CD4-positive, alpha-beta T cell (primary cell): ENCODE results near the gene GPR143. TPM values are rescaled to one million over a fixed set of nuclear protein-coding genes. Genes with fewer than 3 reads are reported as not detected.

Experiments used
- ATAC-seq: fragments of 200-7000 bp; cut with Tn5 transposase; one replicate; pipeline ENCODE4 v1.10.0; 2022; ENCODE audit warnings: mild to moderate bottlenecking; ENCODE audit not compliant: poor library complexity
- CTCF ChIA-PET: fragments of 350-600 bp; sonication (Branson Sonifier 250); formaldehyde crosslinking; loops from one replicate; lab custom pipeline; 2021; ENCODE audit warnings: antibody characterized with exemption, inconsistent platforms; lab: Charles Lee
- POLR2A ChIA-PET: fragments of 350-600 bp; sonication (Branson Sonifier 250); formaldehyde crosslinking; loops from one replicate; lab custom pipeline; 2021; ENCODE audit warnings: antibody characterized with exemption, inconsistent platforms; lab: Charles Lee
- DNase-seq, 14 experiments: peaks; one replicate each; pipeline ENCODE4 v3.0.0-alpha.2; 2013 to 2020; ENCODE audit warnings: mixed read lengths in 2 of 14
- H3K27ac ChIP-seq, 2 donors: one replicate each; pipeline versions ENCODE4 v1.5.1 to v1.7.0; 2013; ENCODE audit warnings: low read length in 2 of 2, low read depth in 1 of 2, mild to moderate bottlenecking in 1 of 2
- H3K27me3 ChIP-seq, 2 experiments: 1 replicate in 1 of 2; 2 replicates in 1 of 2; pipeline versions ENCODE4 v1.6.1 to v1.7.0; 2013; ENCODE audit warnings: low read length in 2 of 2, control low read depth in 1 of 2, mild to moderate bottlenecking in 1 of 2, moderate library complexity in 1 of 2; ENCODE audit not compliant: insufficient read depth in 2 of 2, control insufficient read depth in 1 of 2
- H3K36me3 ChIP-seq: one replicate; pipeline ENCODE4 v1.6.1; 2013; ENCODE audit warnings: low read length, control low read depth; ENCODE audit not compliant: insufficient read depth
- H3K4me1 ChIP-seq: one replicate; pipeline ENCODE4 v1.6.1; 2013; ENCODE audit warnings: low read length, control low read depth; ENCODE audit not compliant: insufficient read depth
- H3K4me3 ChIP-seq: one replicate; pipeline ENCODE4 v1.5.1; 2013; ENCODE audit warnings: mild to moderate bottlenecking, low read length, moderate library complexity
- H3K9me3 ChIP-seq, 2 experiments: 1 replicate in 1 of 2; 2 replicates in 1 of 2; pipeline versions ENCODE4 v1.6.1 to v1.7.0; 2013; ENCODE audit warnings: low read length in 2 of 2, mild to moderate bottlenecking in 2 of 2, control low read depth in 1 of 2, moderate library complexity in 1 of 2; ENCODE audit not compliant: control insufficient read depth in 1 of 2, insufficient read depth in 1 of 2
- H3K27ac Mint-ChIP-seq: one replicate; pipeline ENCODE4 v1.8.0; 2020; ENCODE audit warnings: mixed read lengths
- H3K27me3 Mint-ChIP-seq: one replicate; pipeline ENCODE4 v1.8.0; 2021; ENCODE audit warnings: mixed read lengths
- H3K36me3 Mint-ChIP-seq: one replicate; pipeline ENCODE4 v1.8.0; 2021; ENCODE audit warnings: low read depth, mixed read lengths
- H3K4me1 Mint-ChIP-seq: one replicate; pipeline ENCODE4 v1.8.0; 2021; ENCODE audit warnings: low read depth, mixed read lengths
- H3K4me3 Mint-ChIP-seq: one replicate; pipeline ENCODE4 v1.8.0; 2020; ENCODE audit warnings: mild to moderate bottlenecking, mixed read lengths
- H3K9me3 Mint-ChIP-seq: one replicate; pipeline ENCODE4 v1.8.0; 2020; ENCODE audit warnings: mixed read lengths
- intact Hi-C, 2 experiments: fragments of 100-400 bp; cut with DNase I in 1 of 2; cut with micrococcal nuclease in 1 of 2; formaldehyde crosslinking; loops; one replicate each; pipeline versions ENCODE4 v1.15.1 to v1.9.0; 2023 to 2025; cut with DNase I, micrococcal nuclease
- total RNA-seq, 174 experiments: library from RNA in 2 of 174; stranded (reverse) in 2 of 174; gene quantifications; one replicate each; pipeline ENCODE4 v1.2.3 and lab custom pipeline; 2021 to 2026
- TF ChIP-seq, protein P1 (sequence below): fragments of 200-600 bp; IDR thresholded peaks from one replicate; pipeline ENCODE4 v1.8.0; 2022; ENCODE audit warnings: antibody characterized with exemption, mild to moderate bottlenecking

The GPR143 gene
- total RNA-seq, 2 experiments from 2014 or later: not detected

DNA sequence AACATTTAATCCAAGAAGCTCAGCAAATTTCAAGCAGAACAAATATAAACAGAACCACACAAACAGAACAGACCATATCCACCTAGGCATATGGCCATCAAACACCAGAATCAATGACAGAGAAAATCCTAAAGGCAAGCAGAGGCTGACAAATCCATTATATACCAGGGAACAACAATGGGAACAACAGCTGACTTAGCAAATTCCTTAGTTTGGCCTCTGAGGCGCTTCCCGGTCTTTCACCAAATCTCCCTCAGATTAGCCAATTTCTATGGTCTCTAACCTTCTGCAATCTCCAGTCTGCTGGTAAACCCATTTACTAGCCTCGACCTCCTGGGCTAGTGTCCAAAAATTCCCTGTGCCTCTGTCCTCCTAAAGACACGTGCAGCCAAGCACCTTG lies 59.2 kb downstream of the GPR143 start:
- Mint-ChIP-seq H3K4me3 (no peak overlapping the region), H3K4me1 (peaks cover 12% of the 10 kb centered on the region), H3K27ac (no peak overlapping the region), H3K27me3 (no peaks in the 10 kb centered on the region), H3K36me3 (peaks cover 65% of the 10 kb centered on the region), H3K9me3 (no peaks in the 10 kb centered on the region)
- Histone ChIP-seq H3K9me3 (peaks cover 0 to 10% of the 10 kb centered on the region in 2 experiments), H3K36me3 (peaks cover 20% of the 10 kb centered on the region), H3K4me3 (no peak overlapping the region), H3K27ac (no peak overlapping the region), H3K27me3 (no peaks in the 10 kb centered on the region), H3K4me1 (peaks cover 6% of the 10 kb centered on the region)
- ChIA-PET CTCF (no interaction called here), POLR2A (no interaction called here)
- DNase-seq (no peak), ATAC-seq (no peak)
- intact Hi-C loops: loop anchor here in 1 of 2 experiments (10.0 kb wide), 3 partner anchors 412 to 1712 kb away; no protein-coding TSS in a partner anchor
- TF ChIP-seq, protein P1, sequence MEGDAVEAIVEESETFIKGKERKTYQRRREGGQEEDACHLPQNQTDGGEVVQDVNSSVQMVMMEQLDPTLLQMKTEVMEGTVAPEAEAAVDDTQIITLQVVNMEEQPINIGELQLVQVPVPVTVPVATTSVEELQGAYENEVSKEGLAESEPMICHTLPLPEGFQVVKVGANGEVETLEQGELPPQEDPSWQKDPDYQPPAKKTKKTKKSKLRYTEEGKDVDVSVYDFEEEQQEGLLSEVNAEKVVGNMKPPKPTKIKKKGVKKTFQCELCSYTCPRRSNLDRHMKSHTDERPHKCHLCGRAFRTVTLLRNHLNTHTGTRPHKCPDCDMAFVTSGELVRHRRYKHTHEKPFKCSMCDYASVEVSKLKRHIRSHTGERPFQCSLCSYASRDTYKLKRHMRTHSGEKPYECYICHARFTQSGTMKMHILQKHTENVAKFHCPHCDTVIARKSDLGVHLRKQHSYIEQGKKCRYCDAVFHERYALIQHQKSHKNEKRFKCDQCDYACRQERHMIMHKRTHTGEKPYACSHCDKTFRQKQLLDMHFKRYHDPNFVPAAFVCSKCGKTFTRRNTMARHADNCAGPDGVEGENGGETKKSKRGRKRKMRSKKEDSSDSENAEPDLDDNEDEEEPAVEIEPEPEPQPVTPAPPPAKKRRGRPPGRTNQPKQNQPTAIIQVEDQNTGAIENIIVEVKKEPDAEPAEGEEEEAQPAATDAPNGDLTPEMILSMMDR: no peak

- Mint-ChIP-seq H3K27me3 (no peaks in the 10 kb centered on the region), H3K4me3 (no peak overlapping the region), H3K4me1 (peaks cover 12% of the 10 kb centered on the region), H3K27ac (no peak overlapping the region), H3K36me3 (peaks cover 64% of the 10 kb centered on the region), H3K9me3 (no peaks in the 10 kb centered on the region)
- peaks cover 17% of the 10 kb centered on the region for H3K36me3 ChIP-seq
- POLR2A ChIA-PET: no interaction called here
- H3K4me1 ChIP-seq: peaks cover 6% of the 10 kb centered on the region
- TF ChIP-seq, protein P1: no peak
- intact Hi-C loops: loop anchor here in 1 of 2 experiments (10.0 kb wide), 3 partner anchors 410 to 1710 kb away; no protein-coding TSS in a partner anchor
- H3K9me3 ChIP-seq: peaks cover 0 to 10% of the 10 kb centered on the region in 2 experiments
- H3K27ac ChIP-seq: no peak overlapping the region
- no peak overlapping the region for H3K4me3 ChIP-seq
- ATAC-seq (no peak), DNase-seq (no peak)
- H3K27me3 ChIP-seq: no peaks in the 10 kb centered on the region
- CTCF ChIA-PET: no interaction called here
Observed at GRCh38 chrX:9704876-9705465, 60.7 kb downstream of the GPR143 start.

- Histone ChIP-seq H3K27ac (no peak overlapping the region), H3K36me3 (peaks cover 12% of the 10 kb centered on the region), H3K4me1 (peaks cover 3% of the 10 kb centered on the region), H3K27me3 (no peaks in the 10 kb centered on the region), H3K4me3 (no peak overlapping the region), H3K9me3 (peaks cover 0 to 10% of the 10 kb centered on the region in 2 experiments)
- intact Hi-C loops: loop anchor here in 1 of 2 experiments (10.0 kb wide), 3 partner anchors 409 to 1709 kb away; no protein-coding TSS in a partner anchor
- H3K27me3 Mint-ChIP-seq: no peaks in the 10 kb centered on the region
- no peak for ATAC-seq
- H3K36me3 Mint-ChIP-seq: peaks cover 66% of the 10 kb centered on the region
- H3K9me3 Mint-ChIP-seq: no peaks in the 10 kb centered on the region
- POLR2A ChIA-PET: no interaction called here
- no peak overlapping the region for H3K27ac Mint-ChIP-seq
- TF ChIP-seq, protein P1: no peak
- peaks cover 4% of the 10 kb centered on the region for H3K4me1 Mint-ChIP-seq
- no peak for DNase-seq
- CTCF ChIA-PET: no interaction called here
- H3K4me3 Mint-ChIP-seq: no peak overlapping the region
Observed at GRCh38 chrX:9703406-9703805, 62.2 kb downstream of the GPR143 start.
